K562 (cell line): ENCODE measurements around the gene RABEPK. TPM values are rescaled to one million over a fixed set of nuclear protein-coding genes. Genes with fewer than 3 reads are reported as not detected.

Source experiments
- AFF4 ChIP-seq: sonication (generic); formaldehyde crosslinking; IDR thresholded peaks from 2 replicates; pipeline ENCODE4 v1.8.0; 2023; ENCODE audit warnings: mild to moderate bottlenecking, missing genetic modification reagents
- ARID1B ChIP-seq: fragments of 450-650 bp; IDR thresholded peaks from 2 replicates; pipeline ENCODE4 v1.6.1; 2016; ENCODE audit warnings: antibody characterized with exemption, mild to moderate bottlenecking, inconsistent platforms
- ATF3 ChIP-seq, 2 experiments: fragments of 450-650 bp in 1 of 2; sonication (generic) in 1 of 2; formaldehyde crosslinking in 1 of 2; IDR thresholded peaks in 1 of 2; conservative IDR thresholded peaks in 1 of 2; 2 replicates each; pipeline versions ENCODE4 v1.6.1 to v1.8.1; 2016 to 2023; ENCODE audit warnings: mild to moderate bottlenecking in 2 of 2, moderate library complexity in 2 of 2, inconsistent platforms in 1 of 2, missing genetic modification reagents in 1 of 2
- CBFA2T2 ChIP-seq: fragments of 450-650 bp; conservative IDR thresholded peaks from 2 replicates; pipeline ENCODE4 v1.6.1; 2017; ENCODE audit warnings: mild to moderate bottlenecking
- DPF2 ChIP-seq: fragments of 450-650 bp; IDR thresholded peaks from 2 replicates; pipeline ENCODE4 v1.6.1; 2016
- EP300 ChIP-seq: IDR thresholded peaks from 2 replicates; pipeline ENCODE4 v1.6.1; 2012; ENCODE audit warnings: low read length, improper control_type of control experiment
- FOXA1 ChIP-seq: fragments of 450-650 bp; IDR thresholded peaks from 2 replicates; pipeline ENCODE4 v1.6.1; 2016; ENCODE audit warnings: mild to moderate bottlenecking, borderline replicate concordance
- FOXP1 ChIP-seq: sonication (generic); formaldehyde crosslinking; IDR thresholded peaks from 2 replicates; pipeline ENCODE4 v1.8.0; 2022; ENCODE audit warnings: mild to moderate bottlenecking, missing genetic modification reagents
- HMGN3 ChIP-seq: IDR thresholded peaks from 2 replicates; pipeline ENCODE4 v1.6.1; 2011; ENCODE audit warnings: borderline replicate concordance, low read depth, mild to moderate bottlenecking, mixed read lengths, low read length; ENCODE audit not compliant: insufficient read length; ENCODE audit errors: extremely low read depth
- HMGXB4 ChIP-seq: sonication (generic); formaldehyde crosslinking; IDR thresholded peaks from 2 replicates; pipeline ENCODE4 v1.8.1; 2023; ENCODE audit warnings: mild to moderate bottlenecking, missing genetic modification reagents
- NCOA2 ChIP-seq, 2 experiments: fragments of 450-650 bp; IDR thresholded peaks; 2 replicates each; pipeline ENCODE4 v1.6.1; 2018; ENCODE audit warnings: mild to moderate bottlenecking in 2 of 2, moderate library complexity in 1 of 2; ENCODE audit not compliant: partially characterized antibody in 2 of 2
- NFIC ChIP-seq: fragments of 450-650 bp; IDR thresholded peaks from 2 replicates; pipeline ENCODE4 v1.6.1; 2017; ENCODE audit warnings: mild to moderate bottlenecking, inconsistent platforms
- NKRF ChIP-seq: fragments of 450-650 bp; IDR thresholded peaks from 2 replicates; pipeline ENCODE4 v1.6.1; 2016; ENCODE audit warnings: borderline replicate concordance
- SAFB2 ChIP-seq: fragments of 200-400 bp; formaldehyde crosslinking; IDR thresholded peaks from 2 replicates; pipeline ENCODE4 v1.6.1; 2018; ENCODE audit warnings: borderline replicate concordance, low read length, low read depth, moderate library complexity; ENCODE audit not compliant: severe bottlenecking
- SMARCE1 ChIP-seq: fragments of 450-650 bp; IDR thresholded peaks from 2 replicates; pipeline ENCODE4 v1.7.1; 2016; ENCODE audit warnings: mild to moderate bottlenecking
- TOE1 ChIP-seq, 2 experiments: fragments of 450-650 bp in 1 of 2; sonication (generic) in 1 of 2; formaldehyde crosslinking in 1 of 2; IDR thresholded peaks; 2 replicates each; pipeline versions ENCODE4 v1.7.1 to v1.8.0; 2016 to 2022; ENCODE audit warnings: borderline replicate concordance in 2 of 2, mild to moderate bottlenecking in 2 of 2, antibody characterized with exemption in 1 of 2, inconsistent platforms in 1 of 2, low read depth in 1 of 2, missing genetic modification reagents in 1 of 2, moderate library complexity in 1 of 2
- ZNF589 ChIP-seq: fragments of 200-800 bp; sonication (Bioruptor generic); IDR thresholded peaks from 2 replicates; pipeline ENCODE4 v1.6.1; 2016; ENCODE audit warnings: low read depth, missing genetic modification characterization, missing compliant biosample characterization
- polyA plus RNA-seq, 8 experiments: library from polyadenylated mRNA; depleted of rRNA in 4 of 8; stranded (reverse) in 5 of 8; unstranded in 3 of 8; fragments of >200 nt; fragmentation: Nextera tagmentation in 2 of 8; fragmentation: Illumina TruSeq in 1 of 8; extraction: Ambion mirVana in 2 of 8; extraction: Trizol in 1 of 8; gene quantifications; 2 replicates each; pipeline versions ENCODE4 v1.2.1 to v1.2.3, GENCODE V29; 2011 to 2014; ENCODE audit warnings: inconsistent platforms in 1 of 8, missing spikeins in 1 of 8
- total RNA-seq, 7 experiments: library from RNA; depleted of rRNA in 6 of 7; stranded (reverse); fragments of >200 nt in 6 of 7; fragmentation: Illumina TruSeq in 2 of 7; extraction: Trizol in 2 of 7; gene quantifications; 2 replicates each; pipeline versions ENCODE4 v1.2.1 to v1.2.3, GENCODE V29; 2011 to 2021; ENCODE audit warnings: low replicate concordance in 1 of 7

RABEPK gene
- total and polyA plus RNA-seq, 9 of the 15 experiments (the other 6 are each of a cell fraction or from before 2014, with no cell fraction given), result 38.3 to 113 (median 52.8) TPM

GRCh38 chr9:125262294-125262991, 62.1 kb downstream of the RABEPK start (continued):
- TF ChIP-seq NKRF, result peak; percentile 3; the same call in 1 of the 2 replicates
- TF ChIP-seq FOXP1 (CRISPR knock-in tag), result 0 out of 2 replicates have a peak, but pooled peaks have one; percentile 3
- TF ChIP-seq ARID1B, result 0 out of 2 replicates have a peak, but pooled peaks have one; percentile 6
- no peak for TF ChIP-seq SAFB2
- peak; percentile 33; the same call in 1 of the 2 replicates for TF ChIP-seq CBFA2T2
- 0 out of 2 replicates have a peak, but pooled peaks have one; percentile 63 for TF ChIP-seq SMARCE1
- 0 out of 2 replicates have a peak, but pooled peaks have one; percentile 7 for TF ChIP-seq AFF4 (CRISPR knock-in tag)
- no peak for TF ChIP-seq FOXA1
- peak; percentile 64; the same call in 1 of the 2 replicates for TF ChIP-seq DPF2
- TF ChIP-seq HMGN3, result no peak
- TF ChIP-seq NCOA2 (IDR thresholded peaks at IDR 0.05; ENCODE audit: partially characterized antibody in 2 of 2), result peak in 1 of 2 experiments; percentile 20
- no peak for TF ChIP-seq EP300
- TF ChIP-seq TOE1 (IDR thresholded peaks at IDR 0.05; ENCODE audit: borderline replicate concordance), result peak; percentile 2; the same call in 1 of the 2 replicates
- TF ChIP-seq TOE1 (CRISPR knock-in tag; IDR thresholded peaks at IDR 0.05; ENCODE audit: borderline replicate concordance, low read depth), result no peak
- peak; percentile 41 for TF ChIP-seq ATF3 (IDR thresholded peaks at IDR 0.05)
- no peak for TF ChIP-seq ATF3 (CRISPR knock-in tag; conservative IDR thresholded peaks at IDR 0.05)
- TF ChIP-seq ZNF589 (CRISPR knock-in tag), result 0 out of 2 replicates have a peak, but pooled peaks have one; percentile 10
- peak; percentile 85 for TF ChIP-seq NFIC
- 0 out of 2 replicates have a peak, but pooled peaks have one; percentile 3 for TF ChIP-seq HMGXB4
